Sigmoid colon (tissue), 4 donors: ENCODE data around the gene MADD.

Experiments used
- CTCF ChIP-seq, 4 experiments: fragments of 450-650 bp in 3 of 4; fragments of 200-600 bp in 1 of 4; IDR thresholded peaks; one replicate each; pipeline ENCODE4 v1.5.1; 2016 to 2019; ENCODE audit warnings: antibody characterized with exemption in 4 of 4, mild to moderate bottlenecking in 3 of 4, moderate library complexity in 2 of 4
- EP300 ChIP-seq, 4 donors: sonication (generic); formaldehyde crosslinking; IDR thresholded peaks; one replicate each; pipeline ENCODE4 v1.6.1; 2017; ENCODE audit warnings: antibody characterized with exemption in 4 of 4
- POLR2A ChIP-seq, 2 donors: fragments of 450-650 bp; IDR thresholded peaks; one replicate each; pipeline ENCODE4 v1.6.1; 2016; ENCODE audit warnings: antibody characterized with exemption in 2 of 2, mild to moderate bottlenecking in 2 of 2, moderate library complexity in 2 of 2
- POLR2AphosphoS5 ChIP-seq, 4 donors: sonication (generic); formaldehyde crosslinking; IDR thresholded peaks; one replicate each; pipeline ENCODE4 v1.6.1; 2017; ENCODE audit warnings: antibody characterized with exemption in 4 of 4

- no peak for TF ChIP-seq POLR2A (IDR thresholded peaks at IDR 0.05)
- no peak for TF ChIP-seq POLR2AphosphoS5 (IDR thresholded peaks at IDR 0.05)
- TF ChIP-seq CTCF (IDR thresholded peaks at IDR 0.05), result no peak
- no peak for TF ChIP-seq EP300 (IDR thresholded peaks at IDR 0.05)
These were observed 14.2 kb downstream of the MADD start for GRCh38 chr11:47284151-47284550.
